Measurements from ENCODE around the gene SLA2.
"Not testable (repeated sequence)": the region's sequence is repeated elsewhere in the genome, so short reads cannot be mapped to it uniquely, and the experiment has no call there.

The SLA2 gene

DNA sequence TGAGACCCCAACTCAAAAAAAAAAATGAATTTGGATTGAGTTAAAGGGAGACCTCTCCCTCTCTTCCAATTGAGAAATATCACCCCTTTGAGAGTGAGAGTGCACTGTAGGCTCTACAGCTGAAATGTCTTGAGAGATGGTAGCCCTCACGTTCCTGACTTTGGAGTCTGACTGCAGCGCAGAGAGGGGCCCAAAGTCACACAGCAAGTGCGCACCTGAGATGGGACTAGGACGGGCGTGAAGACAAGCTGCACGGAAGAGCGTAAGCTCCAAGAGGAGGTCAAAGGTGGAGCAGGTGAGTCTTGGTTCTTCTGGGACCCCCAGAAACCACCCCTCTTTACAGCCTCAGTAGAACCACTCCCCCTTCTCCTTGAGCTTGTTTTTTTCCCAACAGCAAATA is 643 bp downstream of the SLA2 start:
- DNase-seq (ENCODE audit: low spot score) = no peak

- DNase-seq (ENCODE audit: low spot score) = no peak
These were observed 1.3 kb downstream of the SLA2 start for GRCh38 chr20:36644706-36645095.

DNA sequence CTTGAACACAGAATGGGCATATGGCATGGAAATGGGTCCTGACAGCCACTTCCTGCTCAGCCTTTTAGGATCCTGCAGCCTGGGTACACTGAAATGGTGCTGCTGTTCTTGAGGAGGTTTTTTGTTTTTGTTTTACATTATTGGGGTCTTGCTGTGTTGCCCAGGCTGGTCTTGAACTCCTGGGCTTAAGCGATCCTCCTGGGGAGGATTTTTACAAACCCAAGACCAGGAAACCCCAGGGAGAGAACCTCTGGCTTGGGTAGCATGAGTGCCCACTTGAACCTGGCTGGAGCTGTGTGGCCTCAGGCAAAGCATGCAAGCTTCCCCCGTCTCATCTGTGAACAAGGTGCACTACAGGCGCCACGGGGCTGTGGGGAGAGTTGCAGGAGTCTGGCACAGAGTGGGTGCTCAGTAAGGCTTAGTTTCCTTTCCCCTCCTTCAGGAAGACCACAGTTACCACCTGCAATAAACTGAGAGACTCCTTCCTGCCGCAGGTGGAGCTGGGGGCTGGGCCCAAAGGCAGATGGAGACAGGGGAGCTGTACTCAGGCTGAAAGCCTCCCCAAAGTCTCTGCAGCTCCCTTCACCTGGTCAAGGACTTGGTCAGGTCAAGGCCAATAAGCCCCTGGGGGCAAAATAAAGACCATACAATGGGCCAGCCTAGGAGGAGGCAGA is 1.8 kb downstream of the SLA2 start:
- DNase-seq (ENCODE audit: low spot score) = no peak

- no peak for DNase-seq (ENCODE audit: low spot score)
These were observed 3.9 kb downstream of the SLA2 start for GRCh38 chr20:36642136-36642535.

DNA sequence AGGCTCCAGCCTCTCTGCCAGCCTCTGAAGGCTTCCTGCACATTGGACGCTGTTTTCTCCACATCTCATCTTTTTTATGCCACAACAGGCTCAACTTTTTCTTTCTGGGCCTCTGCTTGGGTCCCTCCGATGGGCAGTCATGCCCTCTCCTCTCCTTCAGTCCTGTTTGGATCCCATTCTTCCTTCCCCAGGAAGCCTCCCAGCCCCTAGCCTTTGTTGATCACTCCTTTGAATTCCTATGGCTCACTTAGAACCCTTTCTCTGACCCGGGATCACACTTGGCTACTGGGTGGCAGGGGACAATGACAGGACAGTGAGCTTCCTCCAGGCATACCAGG is 4.5 kb downstream of the SLA2 start:
- no peak for DNase-seq (ENCODE audit: low spot score)

DNA sequence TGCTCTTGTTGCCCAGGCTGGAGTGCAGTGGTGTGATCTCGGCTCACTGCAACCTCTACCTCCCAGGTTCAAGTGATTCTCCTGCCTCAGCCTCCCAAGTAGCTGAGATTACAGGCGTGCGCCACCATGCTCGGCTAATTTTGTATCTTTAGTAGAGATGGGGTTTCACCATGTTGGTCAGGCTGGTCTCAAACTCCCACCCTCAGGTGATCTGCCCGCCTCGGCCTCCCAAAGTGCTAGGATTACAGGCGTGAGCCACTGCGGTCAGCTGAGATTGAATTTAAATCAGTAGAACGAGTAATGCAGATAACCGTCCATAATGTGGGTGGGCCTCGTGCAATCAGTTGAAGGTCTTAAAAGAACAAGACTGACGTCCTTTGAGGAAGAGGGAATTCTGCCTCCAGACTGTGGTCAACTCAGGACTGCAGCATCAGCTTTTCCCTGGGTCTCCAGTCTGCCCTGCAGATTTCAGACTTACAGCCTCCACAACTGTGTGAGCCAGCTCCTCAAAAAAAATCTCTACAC is 7.1 kb downstream of the SLA2 start:
- DNase-seq (ENCODE audit: low spot score) = not testable (repeated sequence)

- no peak for DNase-seq (ENCODE audit: low spot score)
These were observed 11.7 kb downstream of the SLA2 start for GRCh38 chr20:36634342-36634741.

GRCh38 chr20:36633285-36633772 is 12.7 kb downstream of the SLA2 start:
- DNase-seq (ENCODE audit: low spot score) = no peak

- no peak for DNase-seq (ENCODE audit: low spot score)
These were observed 13.3 kb downstream of the SLA2 start for GRCh38 chr20:36632487-36633284.

- DNase-seq (ENCODE audit: low spot score) = no peak
These were observed 13.9 kb downstream of the SLA2 start for GRCh38 chr20:36632147-36632486.

- DNase-seq (ENCODE audit: low spot score) = no peak
These were observed 14.3 kb downstream of the SLA2 start for GRCh38 chr20:36631646-36632045.

GRCh38 chr20:36629719-36630681 is 16.0 kb downstream of the SLA2 start:
- DNase-seq (ENCODE audit: low spot score) = no peak

DNA sequence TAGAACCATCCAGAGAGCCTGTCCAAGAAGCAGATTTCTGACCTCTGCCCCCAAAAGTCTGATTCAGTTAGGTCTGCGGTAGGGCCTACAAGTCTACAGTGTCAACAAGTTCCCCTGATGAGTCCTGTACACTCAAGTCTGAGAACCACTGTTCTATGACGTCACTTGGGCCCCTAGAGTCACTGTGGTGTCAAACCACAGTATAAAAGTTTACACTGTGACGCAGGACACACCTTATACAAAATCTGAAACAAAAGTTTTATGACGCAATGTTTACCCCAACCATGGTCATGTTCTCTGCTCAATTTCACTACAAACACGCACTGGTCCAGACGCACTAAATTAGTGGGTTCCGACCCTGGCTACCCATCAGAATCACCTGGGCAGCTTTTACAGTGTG is 17.9 kb downstream of the SLA2 start:
- no peak for DNase-seq (ENCODE audit: low spot score)

GRCh38 chr20:36624944-36625324 is 21.1 kb downstream of the SLA2 start:
- DNase-seq (ENCODE audit: low spot score) = no peak

DNA sequence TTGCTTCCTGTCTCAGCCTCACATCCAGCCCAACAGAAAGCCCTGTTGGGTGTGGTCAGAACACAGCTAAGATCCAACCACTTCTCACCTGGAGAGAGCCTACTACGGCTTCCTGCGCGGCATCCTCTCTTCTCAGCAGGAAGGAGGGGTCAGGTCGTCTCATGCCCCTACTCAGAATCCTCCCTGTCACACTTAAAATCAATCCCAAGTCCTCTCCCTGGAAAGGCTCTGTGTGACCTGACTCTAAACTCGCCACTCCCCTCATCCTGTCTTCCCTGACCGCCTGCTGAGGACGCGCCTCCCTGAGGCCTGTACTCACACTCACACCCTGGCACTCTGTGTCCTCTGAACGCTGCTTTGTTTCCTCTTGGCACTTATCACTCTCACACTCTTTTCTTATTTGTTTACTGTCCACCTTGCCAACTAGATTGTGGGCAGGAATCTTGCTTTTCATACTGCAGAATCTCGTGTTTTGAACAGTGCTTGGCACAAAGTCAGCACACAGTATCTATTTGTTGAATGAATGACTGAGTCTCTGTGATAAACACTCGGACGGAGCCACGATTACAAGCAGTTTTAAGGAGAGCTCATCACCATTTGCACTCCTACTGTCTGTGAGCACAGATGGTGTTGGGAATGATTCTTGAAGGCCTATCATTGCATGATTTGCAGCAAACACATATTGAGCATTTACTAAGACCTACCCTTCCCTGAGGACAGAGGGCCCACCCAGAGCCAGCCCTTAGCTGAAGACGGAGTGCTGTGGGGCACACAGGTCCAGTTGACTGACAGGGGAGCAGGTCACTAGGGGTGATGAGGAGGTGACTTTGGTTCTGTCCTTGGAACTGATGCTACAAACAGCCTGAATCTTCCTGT is 21.7 kb downstream of the SLA2 start:
- DNase-seq (ENCODE audit: low spot score) = peak; percentile 51

DNA sequence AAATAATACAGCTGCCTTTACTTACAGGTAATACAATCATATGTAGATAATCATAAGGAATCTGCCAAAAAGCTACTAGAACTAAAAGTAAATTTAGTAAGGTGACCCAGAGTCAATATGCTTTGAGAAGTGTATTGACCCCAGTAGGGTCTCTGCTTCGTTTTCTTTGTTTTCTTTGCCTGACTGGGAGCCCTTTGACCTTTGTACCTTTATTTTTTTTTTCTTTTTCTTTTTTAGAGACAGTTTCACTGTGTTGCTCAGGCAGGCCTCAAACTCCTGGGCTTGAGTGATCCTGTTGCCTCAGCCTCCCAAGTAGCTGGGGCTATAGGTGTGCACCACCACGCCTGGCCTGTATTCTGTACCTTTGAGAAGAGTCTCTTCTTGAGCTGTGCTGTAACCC is 22.6 kb downstream of the SLA2 start:
- no peak for DNase-seq (ENCODE audit: low spot score)

DNA sequence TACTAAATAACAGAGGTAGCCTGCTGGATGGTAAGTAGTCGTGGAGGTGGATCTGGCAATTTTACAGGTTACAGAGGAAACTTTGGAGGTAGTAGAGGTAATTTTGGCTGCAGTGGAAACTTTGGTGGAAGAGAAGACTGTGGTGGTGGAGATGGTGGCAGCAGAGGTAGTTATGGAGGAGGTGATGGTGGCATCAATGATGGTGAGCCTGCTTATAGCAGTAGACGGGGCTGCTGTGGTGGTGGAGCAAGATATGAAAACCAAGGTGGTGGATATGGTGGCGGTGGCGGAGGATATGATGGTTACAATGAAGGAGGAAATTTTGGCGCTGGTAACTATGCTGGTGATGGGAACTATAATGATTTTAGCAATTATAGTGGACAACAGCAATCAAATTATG is 25.1 kb downstream of the SLA2 start:
- no peak for DNase-seq (ENCODE audit: low spot score)

DNA sequence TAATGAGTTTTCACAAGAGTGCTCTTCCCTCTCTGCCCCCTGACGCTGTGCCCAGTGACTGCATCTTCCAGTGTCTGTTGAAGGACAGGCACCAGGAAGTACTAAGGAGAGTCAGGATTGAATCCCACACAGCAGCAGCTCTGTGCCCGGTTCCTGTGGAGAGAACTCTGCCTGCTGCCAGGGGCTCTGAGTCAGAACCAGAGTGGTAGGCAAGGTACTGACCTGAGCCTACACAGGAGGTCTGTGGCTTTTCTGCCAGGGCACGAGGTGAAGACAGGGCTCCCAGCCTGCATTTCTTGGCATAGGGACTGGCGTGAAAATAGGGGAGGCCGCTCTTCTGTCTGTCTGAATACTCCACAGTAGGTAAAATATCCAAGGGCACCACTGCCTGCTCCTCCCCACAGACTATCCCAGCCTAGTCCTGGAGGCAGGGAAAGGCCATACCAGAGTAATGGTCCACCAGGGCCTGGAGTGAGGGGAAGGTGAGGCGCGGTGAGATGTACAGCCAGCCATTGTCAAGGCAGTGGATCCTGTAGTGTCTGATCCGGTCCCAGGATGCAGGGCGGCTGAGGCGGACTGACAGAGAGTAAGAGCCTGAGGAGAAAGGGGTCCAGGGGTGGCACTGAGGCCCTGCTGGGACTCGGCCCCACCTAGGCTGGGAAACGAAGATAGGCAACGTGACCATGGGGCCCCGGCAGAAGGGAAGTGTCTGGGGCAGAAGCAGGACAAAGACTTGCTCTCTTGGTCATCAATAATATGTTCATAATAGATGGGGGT is 31.0 kb downstream of the SLA2 start:
- DNase-seq (ENCODE audit: low spot score) = no peak

DNA sequence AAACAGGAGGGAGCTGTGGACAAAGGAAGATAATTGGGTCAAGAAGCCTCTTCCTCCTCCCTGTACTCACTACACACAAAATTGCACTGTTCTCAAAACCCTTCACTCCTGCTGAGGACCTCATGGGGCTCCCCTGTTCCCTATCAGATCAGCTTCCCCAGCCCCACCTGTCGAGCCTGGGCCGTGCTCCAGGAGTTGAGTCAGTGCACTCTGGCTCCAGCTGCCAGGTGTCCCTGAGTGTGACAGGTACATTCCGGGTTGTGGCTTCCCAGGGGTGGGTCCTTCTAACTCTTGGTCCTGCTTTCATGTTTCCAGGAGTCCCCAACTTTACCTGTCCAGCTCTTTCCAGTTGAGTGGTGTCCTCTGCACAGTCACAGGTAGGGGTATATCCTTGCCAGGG is 32.0 kb downstream of the SLA2 start:
- no peak for DNase-seq (ENCODE audit: low spot score)

GRCh38 chr20:36611625-36612024 is 34.4 kb downstream of the SLA2 start:
- no peak for DNase-seq (ENCODE audit: low spot score)

GRCh38 chr20:36608388-36608728 is 37.6 kb downstream of the SLA2 start:
- not testable (repeated sequence) for DNase-seq (ENCODE audit: low spot score)
